ENCODE measurements around the gene PITPNM2.
A peak's percentile ranks its signal among the peaks of the same experiment; 100 is the strongest.

PITPNM2 gene

DNA sequence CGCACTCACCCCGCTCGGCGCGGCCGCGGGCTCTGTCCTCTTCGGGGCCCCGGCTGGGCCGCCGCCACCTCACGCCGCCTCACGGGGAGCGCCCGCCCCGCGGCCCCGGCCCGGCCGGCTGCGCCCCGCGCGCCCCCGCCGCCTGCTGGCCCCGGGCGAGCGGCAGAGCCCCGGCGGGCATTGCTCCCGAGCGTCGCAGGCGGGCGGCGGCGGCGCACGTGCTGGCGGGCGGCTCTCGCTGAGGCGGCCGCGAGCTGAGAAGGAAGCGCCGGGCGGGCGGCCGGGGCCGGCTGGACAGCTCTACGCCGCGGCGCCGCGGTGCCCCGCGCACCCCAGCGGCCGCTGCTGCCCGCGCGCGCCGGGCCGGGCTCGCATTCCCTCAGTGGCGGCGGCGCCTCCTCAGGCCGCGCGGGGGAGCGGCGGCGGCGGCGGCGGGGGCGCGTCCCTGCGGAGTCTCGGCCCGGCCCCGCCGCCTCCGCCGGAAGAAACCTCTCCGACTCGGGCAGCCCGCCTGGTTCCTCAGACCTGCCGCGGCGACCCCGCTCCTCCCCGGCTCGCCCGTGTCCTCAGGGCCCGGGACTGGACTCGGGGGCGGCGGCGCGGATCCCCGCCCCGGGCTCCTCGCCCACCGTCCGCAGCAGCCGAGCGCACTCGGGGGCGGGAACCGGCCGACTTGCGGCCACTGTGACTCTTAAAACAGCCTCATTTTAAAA lies at the start of gene PITPNM2:
Gene PITPNM2 (minus strand): TSS at position 347 of the 713 bp plus-strand sequence. CDS start 116,500 bp downstream, outside the sequence.
- peak in 1 of 2 experiments; percentile 39 for DNase-seq

DNA sequence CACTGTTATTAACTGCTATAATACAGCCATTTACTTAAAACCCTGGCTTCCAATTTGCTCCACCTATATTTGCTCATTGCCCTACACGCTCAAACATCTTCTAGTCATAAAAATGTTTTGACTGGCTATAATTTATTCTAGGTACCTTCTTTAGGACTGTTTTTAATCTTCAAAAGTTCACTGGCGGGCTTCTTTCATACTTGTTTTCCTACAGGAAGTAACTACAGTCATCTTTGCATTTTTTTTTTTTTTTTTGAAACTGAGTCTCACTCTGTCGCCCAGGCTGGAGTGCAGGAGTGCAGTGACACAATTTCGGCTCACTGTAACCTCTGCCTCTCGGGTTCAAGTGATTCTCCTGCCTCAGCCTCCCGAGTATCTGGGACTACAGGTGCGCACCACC lies 49.5 kb upstream of the PITPNM2 start:
- no peak for DNase-seq

DNA sequence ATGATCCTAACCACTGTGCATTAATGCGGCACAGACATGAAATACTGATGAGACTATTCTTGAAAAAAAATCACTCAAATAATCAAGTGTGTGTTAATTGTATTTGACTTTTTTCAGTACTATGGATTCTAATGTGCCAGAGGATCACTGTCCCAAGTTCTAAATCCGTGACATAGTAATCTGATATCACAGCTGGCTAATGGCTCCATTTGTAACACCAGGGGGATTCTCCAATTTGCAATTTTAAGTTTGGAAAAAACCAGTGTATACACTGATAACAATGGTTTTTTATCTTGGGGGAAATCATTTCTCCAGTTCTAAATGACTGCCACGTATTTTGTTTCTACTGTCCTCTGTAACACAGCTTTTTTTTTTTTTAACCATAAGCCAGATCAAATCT lies 49.0 kb upstream of the PITPNM2 start:
- no peak for DNase-seq

DNA sequence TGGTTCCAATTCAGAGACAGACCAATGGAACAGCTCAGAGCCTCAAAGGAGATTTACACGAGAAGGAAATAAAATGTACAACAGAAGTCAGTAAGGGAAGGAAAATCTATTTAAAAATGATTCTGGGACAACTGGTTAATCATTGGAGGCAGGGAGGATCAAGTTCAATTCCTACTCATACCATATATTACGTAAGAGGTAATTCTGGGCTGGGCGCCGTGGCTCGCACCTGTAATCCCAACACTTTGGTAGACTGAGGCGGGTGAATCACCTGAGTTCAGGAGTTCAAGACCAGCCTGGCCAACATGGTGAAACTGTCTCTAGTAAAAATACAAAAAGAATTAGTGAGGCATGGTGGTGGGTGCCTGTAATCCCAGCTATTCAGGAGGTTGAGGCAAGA lies 36.7 kb upstream of the PITPNM2 start:
- DNase-seq: no peak

DNA sequence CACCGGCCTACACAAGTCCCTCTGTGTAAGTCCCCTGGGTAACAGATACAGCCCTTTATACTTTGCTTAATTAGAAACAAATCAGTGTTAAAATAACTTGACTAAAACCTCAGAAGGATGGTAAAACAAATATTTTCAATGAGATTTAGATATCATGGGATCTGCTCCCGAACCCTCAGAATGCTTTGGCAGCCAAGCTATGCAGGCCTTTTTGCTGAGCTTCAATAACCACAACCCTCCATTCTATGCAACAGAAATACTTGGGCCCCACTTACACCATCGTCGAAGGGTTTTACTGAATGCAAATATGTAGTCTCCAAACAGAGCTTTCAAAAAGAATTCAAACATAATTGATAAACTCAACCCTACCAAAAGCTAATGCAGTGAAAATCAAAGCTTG lies 29.3 kb upstream of the PITPNM2 start:
- DNase-seq: no peak

DNA sequence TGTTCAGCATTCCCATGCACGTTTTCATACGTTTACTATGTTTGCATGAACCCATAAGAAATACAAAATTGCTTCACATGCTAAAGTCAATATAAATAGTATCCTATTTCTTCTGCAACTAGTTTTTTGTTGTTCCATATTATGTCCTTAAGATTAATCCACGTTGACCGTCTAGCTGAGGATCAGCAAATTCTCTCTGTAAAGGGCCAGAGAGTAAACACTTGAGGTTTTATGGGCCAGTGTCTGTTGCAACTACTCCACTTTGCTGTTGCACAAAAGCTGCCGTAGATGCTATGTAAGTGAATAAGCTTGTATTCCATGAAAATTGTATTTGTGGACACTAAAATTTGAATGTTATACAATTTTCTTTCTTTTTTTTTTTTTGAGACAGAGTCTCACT lies 21.1 kb upstream of the PITPNM2 start:
- no peak for DNase-seq

DNA sequence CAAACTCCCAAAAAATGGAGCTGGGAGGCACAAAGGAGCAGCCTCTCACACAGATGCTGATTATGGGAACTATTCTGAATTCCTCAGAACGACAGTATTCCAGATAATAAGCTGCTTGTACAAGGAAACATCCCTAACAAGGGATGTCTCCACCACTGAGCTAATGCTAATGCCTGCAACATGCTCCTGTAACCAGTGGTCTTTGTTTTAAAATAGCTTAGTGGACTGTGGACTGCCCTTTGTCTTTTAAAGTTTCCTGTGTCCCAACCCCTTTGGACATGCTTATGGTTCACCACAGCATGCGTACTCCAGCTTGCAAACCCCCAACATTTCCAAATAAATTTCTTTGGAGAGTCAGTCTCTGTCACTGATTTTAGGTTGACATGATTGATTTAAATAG lies 16.4 kb upstream of the PITPNM2 start:
- DNase-seq: no peak

DNA sequence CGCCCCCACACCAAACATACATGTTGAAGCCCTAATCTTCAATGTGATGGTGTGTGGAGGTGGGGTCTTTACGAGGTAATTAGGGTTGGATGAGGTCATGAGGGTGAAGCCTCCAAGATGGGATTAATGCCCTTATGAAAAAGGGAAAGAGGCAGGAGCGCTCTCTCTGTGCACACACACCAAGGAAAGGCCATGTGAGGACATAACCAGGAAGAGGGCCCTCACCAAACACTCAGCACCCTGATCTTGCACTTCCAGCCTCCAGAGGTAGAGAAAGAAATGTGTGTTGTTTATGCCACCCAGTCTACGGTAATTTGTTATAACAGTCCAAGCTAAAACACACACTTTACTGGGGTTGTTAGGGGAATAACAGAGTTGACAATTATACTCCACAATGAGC lies 14.6 kb upstream of the PITPNM2 start:
- peak in 1 of 2 experiments; percentile 31 for DNase-seq

DNA sequence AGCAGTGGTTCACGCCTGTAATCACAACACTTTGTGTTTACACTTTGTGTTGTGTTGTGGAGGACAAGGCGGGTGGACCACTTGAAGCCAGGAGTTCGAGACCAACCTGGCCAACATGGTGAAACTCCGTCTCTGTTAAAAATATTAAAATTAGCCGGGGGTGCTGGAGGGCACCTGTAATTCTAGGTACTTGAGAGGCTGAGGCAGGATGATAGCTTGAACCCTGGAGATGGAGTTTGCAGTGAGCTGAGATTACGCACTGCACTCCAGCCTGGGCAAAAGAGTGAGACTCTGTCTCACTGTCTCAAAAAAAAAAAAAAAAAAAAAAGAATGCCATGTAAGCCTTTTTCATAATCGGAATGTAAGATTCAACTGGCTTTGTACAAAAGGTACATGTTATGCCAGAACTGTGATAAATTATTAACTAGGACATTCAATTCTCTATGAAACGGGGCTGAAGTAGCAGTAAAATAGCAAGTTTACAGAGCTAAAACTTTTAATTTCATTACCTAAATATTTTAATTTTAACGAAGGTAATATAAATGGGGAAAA lies 13.9 kb upstream of the PITPNM2 start:
- no peak for DNase-seq

DNA sequence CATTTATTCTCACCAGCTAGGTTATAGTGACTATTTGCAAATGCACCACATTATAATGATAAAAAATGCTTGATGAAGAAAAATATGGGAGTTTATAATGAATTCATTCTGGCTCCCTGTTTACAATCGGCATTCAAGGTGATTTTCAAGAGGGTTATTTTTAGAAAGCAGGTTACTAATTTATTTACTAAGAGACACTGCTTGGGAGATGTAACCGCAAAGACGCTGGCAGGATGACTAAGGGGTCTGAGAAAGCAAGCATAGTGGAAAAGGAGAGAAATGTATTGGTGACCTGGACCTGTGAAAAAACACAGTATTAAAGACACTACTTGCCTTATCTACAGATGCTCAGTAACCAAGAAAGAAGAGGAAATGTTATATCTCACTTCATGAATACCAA lies 13.3 kb upstream of the PITPNM2 start:
- DNase-seq: peak; percentile 26 to 46

DNA sequence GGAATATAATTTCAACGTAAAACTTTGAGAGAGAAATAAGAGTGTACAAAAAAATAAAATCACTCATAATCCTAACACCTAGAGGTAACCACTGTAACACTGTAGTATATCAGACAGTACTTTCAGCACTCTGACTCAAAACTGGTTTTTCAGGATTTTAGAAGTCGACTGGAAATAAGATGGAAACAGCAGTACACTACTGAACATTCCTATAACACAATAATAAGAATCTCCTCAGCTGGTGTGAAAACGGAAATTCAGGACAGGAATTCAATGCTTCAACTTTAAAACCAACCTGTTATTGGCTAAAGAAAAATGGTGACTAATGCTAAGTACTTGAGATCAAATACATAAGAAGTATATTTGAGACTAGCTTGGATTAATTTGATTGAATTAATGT lies 12.3 kb upstream of the PITPNM2 start:
- no peak for DNase-seq

DNA sequence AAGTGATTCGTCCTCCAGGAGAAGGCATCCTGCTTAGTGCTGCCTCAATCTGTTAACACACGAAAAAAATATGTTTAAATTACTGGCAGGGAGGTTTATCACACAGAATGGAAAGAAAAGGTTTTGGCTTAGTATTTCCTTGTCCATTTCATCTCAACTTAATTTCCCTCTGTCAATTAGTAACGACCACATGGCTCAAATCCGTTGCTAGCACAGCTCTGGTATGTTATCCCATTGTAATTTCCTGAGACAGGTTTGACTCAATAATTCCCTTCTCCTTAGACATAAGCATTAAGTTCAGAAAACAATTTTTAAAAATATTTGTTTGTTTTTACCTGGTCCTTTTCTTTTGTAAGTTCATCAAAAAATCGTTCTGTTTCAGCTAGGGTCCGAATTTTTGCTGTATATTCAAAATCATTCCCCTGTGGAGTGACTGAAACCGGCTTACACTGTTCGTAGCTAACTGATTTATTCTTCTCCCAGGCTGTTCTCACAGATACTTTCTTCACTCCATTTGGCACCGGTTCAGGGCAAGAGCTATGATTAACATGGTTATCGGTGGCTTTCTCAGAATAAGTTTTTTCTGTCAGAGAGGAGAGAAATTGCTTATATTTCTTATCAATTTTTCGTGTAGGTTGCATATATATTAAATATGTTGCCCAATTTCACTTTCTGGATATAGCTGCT lies 10.1 kb upstream of the PITPNM2 start:
- DNase-seq: no peak

DNA sequence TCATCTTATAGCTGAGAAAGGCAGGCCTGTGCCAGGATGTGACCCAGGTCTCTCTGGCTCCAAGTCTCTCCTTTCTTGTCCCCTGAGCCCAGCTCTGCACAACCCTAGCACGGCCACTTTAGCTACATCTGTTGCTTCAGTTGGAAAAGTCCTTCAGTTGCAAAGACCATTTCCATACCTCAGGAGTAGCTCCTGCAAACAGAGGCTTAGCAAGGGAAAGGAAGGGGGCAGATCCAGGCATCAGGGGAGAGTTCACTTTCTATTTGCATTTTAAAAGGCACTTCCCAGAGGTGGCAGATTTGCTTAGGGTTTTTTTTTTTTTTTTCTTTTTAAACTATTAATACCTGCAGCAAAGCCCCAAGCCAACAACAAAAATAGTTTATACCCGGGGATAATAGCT lies 3.0 kb upstream of the PITPNM2 start:
- DNase-seq: no peak

DNA sequence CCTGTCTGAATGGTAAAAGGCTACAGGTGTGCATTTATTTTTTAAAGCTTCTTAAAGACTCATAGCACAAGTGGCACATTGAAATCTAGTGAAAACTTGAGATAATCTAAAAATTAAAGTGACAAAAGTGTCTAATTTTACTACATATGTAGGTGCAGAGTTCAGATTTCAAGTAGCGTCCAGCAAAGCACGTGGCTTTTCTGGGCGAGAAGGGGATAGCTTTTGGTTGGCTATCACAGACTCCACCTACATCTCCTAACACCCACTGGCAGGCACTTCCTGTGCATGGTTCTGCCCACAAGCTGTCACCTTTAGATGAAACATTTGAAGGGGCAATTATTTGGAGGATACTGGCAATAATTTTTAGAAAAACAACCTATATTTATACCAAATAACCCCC lies 1.9 kb upstream of the PITPNM2 start:
- DNase-seq: no peak

DNA sequence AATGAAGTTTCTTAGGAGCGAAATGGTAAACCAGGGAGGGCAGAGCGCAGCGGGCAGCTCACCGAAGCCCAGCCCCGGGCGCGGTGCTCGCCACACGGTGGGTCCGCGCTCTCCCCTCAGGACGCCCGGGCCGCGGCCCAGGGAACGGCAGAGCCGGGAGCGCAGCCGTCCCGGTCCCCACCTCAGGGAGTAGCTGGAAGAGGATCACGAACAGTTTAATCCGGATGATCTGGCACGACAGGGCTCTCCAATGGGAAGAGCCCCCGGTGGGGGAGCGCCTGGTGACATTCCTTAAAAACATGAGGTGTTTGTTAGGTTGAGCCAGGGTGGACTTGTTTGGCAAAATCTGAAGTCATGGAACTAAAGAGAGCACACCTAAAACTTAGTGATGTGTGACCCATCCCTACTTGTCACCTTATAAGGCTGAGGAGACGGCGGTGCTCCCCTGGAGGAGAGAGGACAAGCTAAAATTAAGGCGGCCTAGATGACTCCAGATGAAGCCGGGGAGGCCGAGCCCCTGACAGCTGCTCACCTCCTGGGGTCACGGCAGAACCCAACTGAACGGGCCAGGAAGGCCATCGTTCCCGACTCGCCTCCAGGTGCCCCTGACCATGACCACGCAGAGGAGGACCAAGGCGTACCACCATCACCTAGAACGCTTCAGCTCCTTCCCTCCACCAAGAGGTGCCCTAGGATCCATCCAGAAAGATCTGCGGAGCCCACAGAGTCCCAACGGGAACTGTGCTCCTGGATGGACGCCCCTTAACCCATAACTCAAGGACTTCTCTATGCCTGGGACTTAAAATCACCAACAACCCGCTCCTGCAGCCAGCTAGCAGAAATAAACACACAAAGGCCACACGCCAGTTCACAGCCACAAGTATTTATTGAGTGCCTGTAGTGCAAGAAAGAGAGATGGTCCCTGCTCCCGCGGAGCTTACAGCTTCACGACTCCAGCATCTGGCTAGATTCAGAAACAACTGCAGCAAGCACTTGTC lies 866 bp upstream of the PITPNM2 start:
- DNase-seq: peak in 1 of 2 experiments; percentile 38

DNA sequence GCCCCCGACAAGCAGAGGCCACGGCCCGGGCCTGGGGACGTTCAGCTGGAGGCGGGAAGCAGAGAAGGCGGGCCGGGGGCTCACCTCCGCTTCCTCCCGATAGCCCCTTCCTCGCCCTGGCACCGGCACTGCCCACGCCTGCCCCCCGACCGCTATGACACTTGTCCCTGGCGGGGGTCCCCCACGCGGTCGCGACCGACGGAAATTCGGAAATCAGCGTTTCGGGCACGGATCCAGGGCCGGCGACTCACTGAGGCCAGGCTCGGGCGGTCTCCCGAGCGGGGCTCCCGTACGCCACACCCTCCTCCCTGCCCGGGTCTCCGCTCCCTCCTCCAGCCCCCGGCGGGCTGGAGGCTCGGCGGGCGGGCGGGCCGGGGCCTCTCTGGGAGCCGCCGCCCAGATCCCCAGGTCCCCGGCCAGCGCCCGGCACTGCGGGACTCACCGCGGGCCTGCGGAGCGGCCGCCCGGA lies 581 bp downstream of the PITPNM2 start:
- DNase-seq: no peak

DNA sequence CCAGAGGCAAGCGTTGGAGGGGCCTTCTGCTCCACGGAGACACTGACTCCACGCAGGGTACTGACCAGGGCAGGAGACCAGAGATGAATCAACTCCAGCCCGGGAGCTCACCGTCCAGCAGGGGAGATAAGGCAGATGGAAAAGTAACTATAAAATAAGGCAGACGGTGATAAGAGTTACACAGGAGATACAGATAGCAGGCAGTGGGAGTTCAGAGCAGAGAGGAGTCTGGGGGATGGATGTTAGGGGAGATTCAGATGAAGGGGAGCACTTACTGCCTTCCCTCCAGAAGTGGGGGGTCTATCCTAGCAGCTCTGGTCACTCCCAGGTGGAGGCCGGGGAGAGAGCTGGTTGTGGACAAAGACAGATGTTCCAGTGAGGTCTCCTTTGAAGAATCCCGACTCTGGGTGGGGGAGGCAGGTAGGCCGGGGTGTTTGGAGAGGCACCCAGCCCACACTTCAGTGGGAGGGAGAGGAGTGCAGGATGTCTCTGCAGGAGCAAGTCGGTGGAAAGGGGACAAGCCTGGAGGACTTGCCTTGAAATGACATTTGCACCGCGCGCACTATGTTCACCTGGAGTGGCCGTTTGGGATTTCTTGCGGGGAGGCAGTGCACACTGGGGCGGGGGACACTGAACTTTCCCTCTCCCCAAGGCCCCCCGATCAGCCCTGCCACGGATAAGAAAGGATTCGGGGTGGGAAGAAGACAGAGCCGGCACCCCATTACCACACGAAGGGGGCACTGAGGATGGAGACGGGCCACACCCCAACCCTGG lies 1.2 kb downstream of the PITPNM2 start:
- DNase-seq: no peak

DNA sequence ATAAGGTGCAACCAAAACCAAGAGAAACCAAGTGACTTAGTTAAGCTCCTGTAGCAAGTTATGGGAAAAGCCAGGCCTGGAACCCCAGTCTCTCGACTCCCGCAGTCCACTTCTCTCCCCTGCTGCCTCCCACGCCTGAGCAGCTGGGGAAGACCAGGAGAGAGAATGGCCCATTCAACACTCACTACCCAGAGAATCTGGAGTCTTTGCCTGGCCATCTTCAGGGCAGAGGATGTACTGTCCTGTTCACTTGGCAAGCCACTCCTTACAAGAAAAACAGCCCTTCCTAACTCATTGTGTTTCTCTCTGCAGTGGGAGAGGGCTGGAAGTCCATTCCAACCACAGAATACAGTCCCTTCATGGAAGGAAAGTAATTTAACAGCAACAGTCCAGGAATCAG lies 1.8 kb downstream of the PITPNM2 start:
- no peak for DNase-seq

DNA sequence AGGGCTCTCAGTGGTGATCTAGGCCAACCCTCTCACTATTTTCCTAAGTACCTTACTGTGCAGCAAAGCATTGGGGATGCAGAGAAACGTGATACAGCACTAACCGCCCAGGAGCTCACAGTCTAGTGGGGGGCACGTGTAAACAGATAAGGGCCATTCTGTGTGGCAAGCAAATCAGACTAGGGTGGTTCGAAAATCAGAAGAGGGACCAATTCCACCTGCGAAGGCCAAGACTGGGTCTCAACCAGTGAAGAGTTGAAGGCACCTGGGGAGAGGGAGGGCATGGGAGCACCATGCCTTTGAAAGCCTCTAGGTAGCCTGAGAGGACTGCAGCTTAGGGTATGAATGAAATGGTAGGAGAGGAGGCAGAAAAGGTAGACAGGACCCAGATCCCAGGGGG lies 2.2 kb downstream of the PITPNM2 start:
- no peak for DNase-seq

DNA sequence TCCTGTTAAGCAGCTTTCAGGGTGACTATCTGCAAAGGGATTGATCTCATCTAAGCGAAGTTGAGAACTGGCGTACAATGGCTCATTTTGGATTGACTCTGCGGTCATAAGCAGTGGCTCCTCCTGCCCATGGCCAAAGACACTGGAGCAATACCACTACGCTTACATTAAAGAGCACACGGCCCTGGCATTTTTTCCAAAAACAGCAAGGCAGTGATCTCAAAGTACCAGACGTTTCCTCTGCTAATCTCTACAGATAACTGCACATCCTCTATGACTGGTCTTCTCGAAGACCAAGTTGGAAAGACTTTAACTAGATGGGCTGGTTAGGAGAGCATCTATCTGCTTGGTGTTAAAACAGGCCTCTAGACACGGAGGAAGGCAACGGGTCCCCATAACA lies 2.7 kb downstream of the PITPNM2 start:
- DNase-seq: no peak

DNA sequence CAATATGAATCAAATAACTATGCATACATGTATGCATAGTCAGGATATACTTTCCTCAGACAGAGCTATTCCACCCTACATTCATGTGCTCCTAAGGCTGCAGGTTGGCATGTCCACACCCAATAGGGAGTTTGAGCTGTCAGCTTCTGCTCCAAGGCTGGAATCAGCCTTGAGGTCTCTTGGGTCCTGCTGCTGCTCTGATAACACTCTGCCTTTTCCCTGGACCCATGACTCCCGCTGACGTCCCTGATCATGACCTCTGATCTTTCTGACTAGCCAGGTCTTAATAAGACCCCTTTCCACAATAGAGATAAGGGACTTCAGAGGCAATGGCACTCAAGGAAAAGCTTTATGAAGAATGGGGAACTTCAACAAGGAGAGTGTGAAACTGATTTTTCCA lies 5.7 kb downstream of the PITPNM2 start:
- DNase-seq: no peak

Data from NCI-H187 (cell line).